ENCODE data around the gene ALOX15B. TPM values are rescaled to one million over a fixed set of nuclear protein-coding genes. Genes with fewer than 3 reads are reported as not detected.

ALOX15B gene
- total RNA-seq, 2 donors from 2014 or later = 0.14 TPM

DNA sequence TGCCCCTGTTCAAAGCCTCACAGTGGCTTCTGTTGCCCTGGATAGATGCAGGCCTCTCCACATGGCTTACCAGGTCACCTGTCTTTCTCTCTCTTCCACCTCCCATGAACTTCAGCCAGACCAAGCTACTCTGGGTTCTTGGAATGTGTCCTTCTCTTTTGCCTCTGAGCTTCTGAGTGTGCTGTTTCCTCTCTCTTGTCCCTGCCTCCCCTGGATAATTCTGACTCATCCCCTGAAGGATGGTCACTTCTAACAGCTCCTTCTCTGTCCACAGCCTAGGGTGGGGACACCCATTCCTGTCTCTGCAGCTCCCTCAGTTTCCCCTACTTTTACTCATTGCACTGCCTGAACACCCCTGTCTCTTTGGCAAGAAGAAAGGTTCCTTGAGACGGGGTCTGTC is 33.5 kb upstream of the ALOX15B start:
- ATAC-seq (replicated peaks in 1 of 2) (no peak), DNase-seq (no peak)
- H3K27me3 Mint-ChIP-seq (ENCODE audit: low read depth) = peaks cover 35% of the 10 kb centered on the region
- no peak overlapping the region for H3K27ac Mint-ChIP-seq
- H3K4me3 Mint-ChIP-seq = no peak overlapping the region
- no peaks in the 10 kb centered on the region for H3K36me3 Mint-ChIP-seq (ENCODE audit: insufficient read depth in 2 of 2)
- H3K4me1 Mint-ChIP-seq (ENCODE audit: low read depth) = peaks cover 7% of the 10 kb centered on the region
- no peaks in the 10 kb centered on the region for H3K9me3 Mint-ChIP-seq

DNA sequence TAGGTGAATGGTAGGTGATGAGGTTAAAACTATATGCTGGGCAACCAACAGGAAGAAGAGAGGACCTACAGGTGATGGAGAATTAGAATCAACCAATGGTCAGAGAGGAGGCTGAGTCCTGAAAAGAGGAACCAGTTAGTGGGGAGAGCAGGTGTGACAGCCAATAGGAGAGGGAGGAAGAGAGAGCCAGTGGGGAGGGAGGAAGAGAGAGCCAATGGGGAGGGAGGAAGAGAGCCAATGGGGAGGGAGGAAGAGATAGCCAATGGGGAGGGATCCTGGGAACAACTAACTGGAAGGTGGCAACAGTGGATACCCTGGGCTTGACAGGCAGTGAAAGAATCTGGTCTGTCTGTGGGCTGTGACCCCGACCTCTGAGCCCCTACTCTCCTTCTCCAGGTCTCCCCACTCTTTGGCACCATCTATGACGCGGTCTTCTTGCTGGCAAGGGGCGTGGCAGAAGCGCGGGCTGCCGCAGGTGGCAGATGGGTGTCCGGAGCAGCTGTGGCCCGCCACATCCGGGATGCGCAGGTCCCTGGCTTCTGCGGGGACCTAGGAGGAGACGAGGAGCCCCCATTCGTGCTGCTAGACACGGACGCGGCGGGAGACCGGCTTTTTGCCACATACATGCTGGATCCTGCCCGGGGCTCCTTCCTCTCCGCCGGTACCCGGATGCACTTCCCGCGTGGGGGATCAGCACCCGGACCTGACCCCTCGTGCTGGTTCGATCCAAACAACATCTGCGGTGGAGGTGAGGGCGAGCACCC is 32.7 kb upstream of the ALOX15B start:
- H3K9me3 Mint-ChIP-seq = no peaks in the 10 kb centered on the region
- peaks cover 7% of the 10 kb centered on the region for H3K4me1 Mint-ChIP-seq (ENCODE audit: low read depth)
- ATAC-seq (replicated peaks in 1 of 2) (no peak), DNase-seq (no peak)
- H3K4me3 Mint-ChIP-seq = no peak overlapping the region
- no peak overlapping the region for H3K27ac Mint-ChIP-seq
- no peaks in the 10 kb centered on the region for H3K36me3 Mint-ChIP-seq (ENCODE audit: insufficient read depth in 2 of 2)
- peaks cover 27% of the 10 kb centered on the region for H3K27me3 Mint-ChIP-seq (ENCODE audit: low read depth)

DNA sequence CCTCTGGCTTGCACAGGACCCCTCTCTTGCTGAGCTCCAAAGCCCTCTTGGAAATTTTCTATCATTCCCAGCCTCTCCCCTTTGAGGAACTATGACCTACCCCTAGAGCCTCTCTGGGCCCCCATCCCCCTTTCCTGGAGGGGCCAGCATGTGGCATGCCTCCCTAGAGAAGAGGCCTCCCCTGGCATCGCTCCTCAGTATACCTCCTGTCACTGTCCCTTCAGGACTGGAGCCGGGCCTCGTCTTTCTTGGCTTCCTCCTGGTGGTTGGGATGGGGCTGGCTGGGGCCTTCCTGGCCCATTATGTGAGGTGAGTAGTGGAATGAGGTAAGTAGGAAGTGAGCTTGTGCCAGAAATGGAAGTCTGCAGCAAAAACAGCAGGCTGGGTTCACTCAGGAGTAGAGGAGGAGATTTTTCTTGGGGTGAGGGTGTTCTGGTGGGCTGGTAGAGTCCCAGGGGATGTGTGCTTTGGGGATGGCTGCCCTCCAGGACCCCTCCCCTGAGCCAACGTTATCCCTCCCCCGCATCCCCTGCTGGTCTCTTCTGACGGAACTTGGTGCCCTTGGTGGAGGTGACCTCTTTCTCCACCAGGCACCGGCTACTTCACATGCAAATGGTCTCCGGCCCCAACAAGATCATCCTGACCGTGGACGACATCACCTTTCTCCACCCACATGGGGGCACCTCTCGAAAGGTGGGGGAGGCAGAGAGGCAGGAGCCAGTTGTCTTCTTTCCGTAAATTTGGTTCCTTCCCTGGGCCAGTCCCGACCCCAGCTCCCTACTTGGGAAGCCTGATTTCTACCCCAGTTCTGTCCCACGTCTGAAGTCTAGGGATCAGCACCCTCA is 31.8 kb upstream of the ALOX15B start:
- Mint-ChIP-seq H3K27me3 (ENCODE audit: low read depth) (peaks cover 19% of the 10 kb centered on the region), H3K27ac (no peak overlapping the region), H3K4me1 (ENCODE audit: low read depth) (peaks cover 3% of the 10 kb centered on the region), H3K9me3 (no peaks in the 10 kb centered on the region), H3K4me3 (no peak overlapping the region), H3K36me3 (ENCODE audit: insufficient read depth in 2 of 2) (no peaks in the 10 kb centered on the region)
- no peak for ATAC-seq (replicated peaks in 1 of 2)
- no peak for DNase-seq

DNA sequence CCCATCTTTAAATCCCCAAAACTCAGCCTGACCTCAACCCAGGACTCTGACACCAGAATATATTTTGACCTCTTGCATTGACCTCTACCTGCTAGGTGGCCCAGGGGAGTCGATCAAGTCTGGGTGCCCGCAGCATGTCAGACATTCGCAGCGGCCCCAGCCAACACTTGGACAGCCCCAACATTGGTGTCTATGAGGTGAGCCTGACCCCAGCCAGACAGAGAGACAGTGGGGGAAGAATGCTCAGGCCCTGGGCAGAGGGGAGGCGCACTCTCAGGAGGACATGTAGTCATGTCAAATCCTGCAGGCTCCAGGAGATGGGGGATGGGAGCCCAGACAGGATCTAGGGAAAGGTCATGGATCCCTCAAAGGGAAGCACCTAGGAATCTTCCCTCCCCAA is 31.0 kb upstream of the ALOX15B start:
- peaks cover 15% of the 10 kb centered on the region for H3K27me3 Mint-ChIP-seq (ENCODE audit: low read depth)
- H3K9me3 Mint-ChIP-seq = no peaks in the 10 kb centered on the region
- H3K27ac Mint-ChIP-seq = no peak overlapping the region
- ATAC-seq (replicated peaks in 1 of 2) (no peak), DNase-seq (no peak)
- no peaks in the 10 kb centered on the region for H3K4me1 Mint-ChIP-seq (ENCODE audit: low read depth)
- H3K4me3 Mint-ChIP-seq = no peak overlapping the region
- no peaks in the 10 kb centered on the region for H3K36me3 Mint-ChIP-seq (ENCODE audit: insufficient read depth in 2 of 2)

DNA sequence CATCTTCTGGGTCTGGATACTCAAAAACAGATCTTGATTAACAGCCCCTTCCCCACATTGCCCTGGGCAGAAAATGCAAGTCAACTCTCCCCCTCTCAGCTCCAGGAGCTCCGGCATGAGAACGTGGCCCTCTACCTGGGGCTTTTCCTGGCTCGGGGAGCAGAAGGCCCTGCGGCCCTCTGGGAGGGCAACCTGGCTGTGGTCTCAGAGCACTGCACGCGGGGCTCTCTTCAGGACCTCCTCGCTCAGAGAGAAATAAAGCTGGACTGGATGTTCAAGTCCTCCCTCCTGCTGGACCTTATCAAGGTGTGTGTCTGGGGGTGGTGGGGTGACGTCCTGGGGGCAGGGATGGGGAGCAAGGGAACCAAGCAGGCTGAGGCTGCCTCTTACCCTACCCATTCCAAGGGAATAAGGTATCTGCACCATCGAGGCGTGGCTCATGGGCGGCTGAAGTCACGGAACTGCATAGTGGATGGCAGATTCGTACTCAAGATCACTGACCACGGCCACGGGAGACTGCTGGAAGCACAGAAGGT is 26.7 kb upstream of the ALOX15B start:
- DNase-seq (no peak), ATAC-seq (replicated peaks in 1 of 2) (no peak)
- no peaks in the 10 kb centered on the region for H3K27me3 Mint-ChIP-seq (ENCODE audit: low read depth)
- peaks cover 3% of the 10 kb centered on the region for H3K4me1 Mint-ChIP-seq (ENCODE audit: low read depth)
- no peaks in the 10 kb centered on the region for H3K36me3 Mint-ChIP-seq (ENCODE audit: insufficient read depth in 2 of 2)
- H3K4me3 Mint-ChIP-seq = no peak overlapping the region
- H3K27ac Mint-ChIP-seq = no peak overlapping the region
- no peaks in the 10 kb centered on the region for H3K9me3 Mint-ChIP-seq

DNA sequence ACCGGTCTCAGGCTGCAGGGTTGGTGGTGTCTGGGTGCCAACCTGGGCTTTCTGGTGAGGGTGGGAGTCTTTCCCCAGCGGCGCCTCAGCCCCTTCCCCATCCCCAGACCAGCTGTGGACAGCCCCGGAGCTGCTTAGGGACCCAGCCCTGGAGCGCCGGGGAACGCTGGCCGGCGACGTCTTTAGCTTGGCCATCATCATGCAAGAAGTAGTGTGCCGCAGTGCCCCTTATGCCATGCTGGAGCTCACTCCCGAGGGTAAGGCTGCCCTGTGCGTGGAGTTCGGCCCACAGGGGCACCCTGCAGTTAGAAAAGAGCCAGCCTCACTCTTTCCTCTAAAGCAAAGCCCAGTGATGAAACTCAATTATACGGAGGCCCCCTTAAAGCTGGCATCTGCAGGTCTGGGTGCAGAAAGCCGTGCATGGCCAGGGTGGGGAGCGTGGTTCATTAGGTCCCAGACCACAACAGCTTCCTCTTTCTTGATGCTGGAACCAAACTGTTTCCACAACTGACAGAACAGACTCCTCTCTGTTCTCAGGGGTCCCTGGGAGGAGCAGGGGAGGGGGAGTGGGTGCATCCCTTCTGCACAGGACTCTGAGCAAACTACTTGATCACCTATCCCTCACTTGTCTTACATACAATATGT is 25.7 kb upstream of the ALOX15B start:
- Mint-ChIP-seq H3K4me3 (no peak overlapping the region), H3K36me3 (ENCODE audit: insufficient read depth in 2 of 2) (no peaks in the 10 kb centered on the region), H3K4me1 (ENCODE audit: low read depth) (peaks cover 13% of the 10 kb centered on the region), H3K27me3 (ENCODE audit: low read depth) (no peaks in the 10 kb centered on the region), H3K9me3 (no peaks in the 10 kb centered on the region), H3K27ac (no peak overlapping the region)
- DNase-seq = no peak
- no peak for ATAC-seq (replicated peaks in 1 of 2)

DNA sequence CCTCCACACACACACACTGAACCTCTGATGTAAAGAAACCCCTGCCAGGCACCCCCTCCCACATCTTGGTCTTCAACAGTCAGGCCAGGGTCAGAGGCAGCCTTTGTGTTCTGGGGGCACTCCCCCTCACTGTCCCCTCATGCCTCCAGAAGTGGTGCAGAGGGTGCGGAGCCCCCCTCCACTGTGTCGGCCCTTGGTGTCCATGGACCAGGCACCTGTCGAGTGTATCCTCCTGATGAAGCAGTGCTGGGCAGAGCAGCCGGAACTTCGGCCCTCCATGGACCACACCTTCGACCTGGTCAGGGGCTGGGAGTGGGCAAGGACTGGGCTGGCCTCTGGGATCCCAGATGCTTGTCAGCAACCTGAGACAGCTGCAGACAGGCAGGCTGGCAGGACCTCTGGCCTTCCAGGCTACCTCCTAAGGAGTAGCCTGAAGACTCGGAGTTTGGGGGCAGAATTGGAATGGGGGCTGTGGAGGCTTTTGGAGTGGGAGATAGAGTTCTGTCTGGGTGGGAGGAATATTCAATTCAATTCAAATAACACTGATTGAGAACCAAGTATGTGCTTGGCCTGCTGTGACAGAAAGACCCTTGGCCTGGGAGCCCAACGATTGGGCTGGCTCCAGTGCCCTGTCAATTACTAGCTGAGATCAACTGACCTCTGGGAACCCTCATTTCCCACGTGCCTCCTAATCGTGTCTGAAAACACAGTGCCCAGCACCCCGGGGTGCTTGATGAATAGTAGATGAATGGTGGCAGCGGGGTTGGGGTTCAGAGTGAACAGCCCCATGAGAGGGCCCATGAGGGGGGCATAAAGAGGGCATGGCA is 24.9 kb upstream of the ALOX15B start:
- Mint-ChIP-seq H3K4me3 (no peak overlapping the region), H3K27me3 (ENCODE audit: low read depth) (no peaks in the 10 kb centered on the region), H3K4me1 (ENCODE audit: low read depth) (peaks cover 14% of the 10 kb centered on the region), H3K27ac (no peak overlapping the region), H3K36me3 (ENCODE audit: insufficient read depth in 2 of 2) (no peaks in the 10 kb centered on the region), H3K9me3 (no peaks in the 10 kb centered on the region)
- DNase-seq (no peak), ATAC-seq (replicated peaks in 1 of 2) (no peak)

DNA sequence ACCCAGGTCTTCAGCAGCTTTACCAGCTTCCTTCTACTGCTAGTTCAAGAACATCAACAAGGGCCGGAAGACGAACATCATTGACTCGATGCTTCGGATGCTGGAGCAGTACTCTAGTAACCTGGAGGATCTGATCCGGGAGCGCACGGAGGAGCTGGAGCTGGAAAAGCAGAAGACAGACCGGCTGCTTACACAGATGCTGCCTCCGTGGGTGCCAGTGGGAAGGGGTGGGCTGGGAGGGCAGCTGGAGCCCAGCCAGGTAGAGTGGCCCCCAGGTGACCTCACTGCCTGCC is 24.4 kb upstream of the ALOX15B start:
- Mint-ChIP-seq H3K4me3 (no peak overlapping the region), H3K9me3 (no peaks in the 10 kb centered on the region), H3K4me1 (ENCODE audit: low read depth) (peaks cover 17% of the 10 kb centered on the region), H3K27ac (no peak overlapping the region), H3K27me3 (ENCODE audit: low read depth) (peaks cover 4% of the 10 kb centered on the region), H3K36me3 (ENCODE audit: insufficient read depth in 2 of 2) (no peaks in the 10 kb centered on the region)
- DNase-seq (no peak), ATAC-seq (replicated peaks in 1 of 2) (no peak)

DNA sequence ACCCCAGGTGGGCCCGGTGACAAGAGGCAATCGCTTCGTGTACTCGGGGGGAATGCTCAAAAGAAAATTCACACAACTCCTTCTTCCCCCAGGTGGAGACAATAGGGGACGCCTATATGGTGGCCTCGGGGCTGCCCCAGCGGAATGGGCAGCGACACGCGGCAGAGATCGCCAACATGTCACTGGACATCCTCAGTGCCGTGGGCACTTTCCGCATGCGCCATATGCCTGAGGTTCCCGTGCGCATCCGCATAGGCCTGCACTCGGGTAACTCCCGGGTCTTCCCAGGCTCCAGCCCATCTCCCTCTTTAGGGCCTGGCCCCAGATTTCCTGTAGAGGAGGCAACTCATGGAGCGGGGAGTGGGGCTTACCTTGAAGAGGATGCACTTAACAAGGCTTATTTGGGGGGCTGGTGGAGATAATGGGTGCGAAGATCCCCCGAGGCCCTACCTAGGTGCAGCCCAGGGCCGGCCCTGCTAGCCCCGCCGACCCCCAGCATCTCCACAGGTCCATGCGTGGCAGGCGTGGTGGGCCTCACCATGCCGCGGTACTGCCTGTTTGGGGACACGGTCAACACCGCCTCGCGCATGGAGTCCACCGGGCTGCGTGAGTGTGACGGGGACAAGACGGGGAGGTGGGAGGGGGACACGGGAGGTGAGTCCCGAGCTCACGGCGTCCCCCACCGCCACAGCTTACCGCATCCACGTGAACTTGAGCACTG is 23.5 kb upstream of the ALOX15B start:
- Mint-ChIP-seq H3K27me3 (ENCODE audit: low read depth) (peaks cover 8% of the 10 kb centered on the region), H3K36me3 (ENCODE audit: insufficient read depth in 2 of 2) (no peaks in the 10 kb centered on the region), H3K9me3 (no peaks in the 10 kb centered on the region), H3K27ac (no peak overlapping the region), H3K4me3 (peak overlapping the region in 1 of 2 donors; percentile 23), H3K4me1 (ENCODE audit: low read depth) (peaks cover 22% of the 10 kb centered on the region)
- DNase-seq (no peak), ATAC-seq (replicated peaks in 1 of 2) (no peak)

DNA sequence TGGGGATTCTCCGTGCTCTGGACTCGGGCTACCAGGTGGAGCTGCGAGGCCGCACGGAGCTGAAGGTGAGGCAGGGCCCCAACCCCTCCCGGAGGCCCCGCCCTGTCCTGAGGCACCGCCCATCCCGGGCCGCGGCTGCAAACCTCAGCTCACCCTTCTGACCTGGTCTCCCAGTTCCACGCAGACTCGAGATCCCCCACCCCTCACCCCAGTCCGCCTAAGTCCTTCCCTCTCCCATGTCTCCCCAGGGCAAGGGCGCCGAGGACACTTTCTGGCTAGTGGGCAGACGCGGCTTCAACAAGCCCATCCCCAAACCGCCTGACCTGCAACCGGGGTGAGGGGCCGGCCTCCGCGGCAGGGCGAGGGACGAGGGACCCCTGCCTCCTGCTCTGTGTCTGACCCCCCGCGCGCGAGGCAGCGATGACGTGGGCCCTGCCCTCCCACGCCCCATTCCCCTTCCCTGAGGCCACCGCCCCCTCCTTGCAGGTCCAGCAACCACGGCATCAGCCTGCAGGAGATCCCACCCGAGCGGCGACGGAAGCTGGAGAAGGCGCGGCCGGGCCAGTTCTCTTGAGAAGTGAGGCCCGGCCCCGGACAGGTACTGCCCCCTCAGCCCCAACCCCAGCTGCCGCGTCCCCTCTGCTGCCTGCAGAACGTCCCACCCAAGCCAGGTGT is 22.8 kb upstream of the ALOX15B start:
- H3K9me3 Mint-ChIP-seq = no peaks in the 10 kb centered on the region
- H3K4me3 Mint-ChIP-seq = peak overlapping the region; percentile 84 to 89
- no peak overlapping the region for H3K27ac Mint-ChIP-seq
- peaks cover 8% of the 10 kb centered on the region for H3K27me3 Mint-ChIP-seq (ENCODE audit: low read depth)
- peak; percentile 27 to 31 for DNase-seq
- peaks cover 22% of the 10 kb centered on the region for H3K4me1 Mint-ChIP-seq (ENCODE audit: low read depth)
- peak; percentile 43 to 44 for ATAC-seq (replicated peaks in 1 of 2)
- no peaks in the 10 kb centered on the region for H3K36me3 Mint-ChIP-seq (ENCODE audit: insufficient read depth in 2 of 2)

DNA sequence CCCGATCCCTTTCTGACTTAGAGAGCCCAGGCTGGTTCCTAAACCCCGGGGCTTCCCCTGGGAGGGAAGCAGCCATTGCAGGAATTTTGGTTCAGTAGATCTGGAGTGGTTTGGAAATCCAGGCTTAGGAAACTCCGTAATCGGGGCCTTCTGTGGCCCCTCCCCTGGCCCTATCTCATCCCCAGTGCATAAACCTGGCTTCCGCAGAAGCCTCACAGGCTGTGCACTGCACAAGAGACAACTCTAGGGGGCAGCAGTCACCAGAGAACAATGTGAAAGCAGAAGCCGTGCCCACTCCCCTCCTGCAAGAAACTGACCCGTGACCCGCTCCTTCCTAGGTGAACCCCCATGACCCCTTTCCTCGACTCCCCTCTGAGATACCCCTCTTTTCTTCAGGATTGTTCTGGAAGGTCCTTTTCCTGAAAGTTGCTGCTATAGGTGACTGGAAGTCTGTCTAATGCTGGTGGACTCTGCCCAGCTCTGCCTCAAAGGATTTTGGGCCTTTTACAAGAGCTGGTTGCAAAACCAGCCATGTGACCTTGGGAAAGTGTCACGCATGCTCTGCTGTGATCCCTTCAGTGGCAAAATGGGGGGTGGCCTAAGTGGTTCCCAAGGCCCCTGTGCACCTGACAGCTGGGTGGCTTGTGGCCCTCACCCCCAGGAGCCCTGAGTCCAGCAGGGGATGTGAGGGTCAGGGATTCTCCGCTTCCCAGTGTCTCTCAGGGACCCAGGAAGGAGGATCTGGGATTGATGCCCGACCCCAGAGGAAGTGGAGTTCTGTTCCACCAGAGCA is 22.0 kb upstream of the ALOX15B start:
- no peaks in the 10 kb centered on the region for H3K9me3 Mint-ChIP-seq
- no peak overlapping the region for H3K27ac Mint-ChIP-seq
- peaks cover 22% of the 10 kb centered on the region for H3K4me1 Mint-ChIP-seq (ENCODE audit: low read depth)
- peak overlapping the region; percentile 84 to 89 for H3K4me3 Mint-ChIP-seq
- ATAC-seq (replicated peaks in 1 of 2) = peak; percentile 80 to 84
- H3K27me3 Mint-ChIP-seq (ENCODE audit: low read depth) = peaks cover 8% of the 10 kb centered on the region
- peak; percentile 73 to 74 for DNase-seq
- H3K36me3 Mint-ChIP-seq (ENCODE audit: insufficient read depth in 2 of 2) = no peaks in the 10 kb centered on the region

All from activated T-cell treated with anti-CD3 and anti-CD28 coated beads, Interleukin-2, amount 50 U/mL, for 72 hours (primary cell).